Myocyte (in vitro differentiated cells): ENCODE measurements around the gene TBX5. TPM values are rescaled to one million over a fixed set of nuclear protein-coding genes. Genes with fewer than 3 reads are reported as not detected.

ENCODE experiments used
- DNase-seq: peaks from one replicate; pipeline ENCODE4 v3.0.0-alpha.2; 2012; ENCODE audit warnings: low read depth
- polyA plus RNA-seq: library from polyadenylated mRNA; unstranded; fragments of >200 nt; gene quantifications from one replicate; pipeline ENCODE4 v1.2.1, GENCODE V29; 2012; ENCODE audit warnings: missing spikeins
- total RNA-seq: library from RNA; depleted of rRNA; stranded (reverse); fragments of >200 nt; gene quantifications from 2 replicates; pipeline ENCODE4 v1.2.3, GENCODE V29; 2014

TBX5 gene
- total RNA-seq: not detected in 2 replicates
- polyA plus RNA-seq: not detected

GRCh38 chr12:114405519-114406271 lies at the start of gene TBX5:
Gene TBX5 (minus strand): TSS chr12:114406144. CDS start chr12:114403898, 2,246 bp downstream.
- DNase-seq: no peak

- no peak for DNase-seq
These were observed 45.7 kb upstream of the TBX5 start for GRCh38 chr12:114451657-114452056.

- no peak for DNase-seq
These were observed 44.8 kb upstream of the TBX5 start for GRCh38 chr12:114450515-114451300.

DNA sequence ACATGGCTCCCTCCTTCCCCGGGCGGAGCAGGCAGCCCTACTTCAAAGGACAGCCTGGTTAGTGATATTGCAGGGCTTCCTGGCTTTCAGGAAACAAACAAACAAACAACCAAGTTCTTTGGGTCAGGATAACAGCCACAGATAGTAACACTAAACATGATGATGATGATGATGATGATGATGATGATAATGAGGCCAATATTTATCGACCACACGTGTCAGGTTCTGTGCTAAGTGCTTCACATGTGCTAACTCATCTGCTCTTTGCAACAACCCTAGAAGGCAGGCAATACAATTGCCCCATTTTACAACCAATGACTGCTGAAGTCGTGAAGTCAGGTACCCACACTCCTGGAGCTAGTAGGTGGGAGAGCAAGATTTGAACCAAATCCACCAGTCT lies 44.1 kb upstream of the TBX5 start:
- no peak for DNase-seq

DNA sequence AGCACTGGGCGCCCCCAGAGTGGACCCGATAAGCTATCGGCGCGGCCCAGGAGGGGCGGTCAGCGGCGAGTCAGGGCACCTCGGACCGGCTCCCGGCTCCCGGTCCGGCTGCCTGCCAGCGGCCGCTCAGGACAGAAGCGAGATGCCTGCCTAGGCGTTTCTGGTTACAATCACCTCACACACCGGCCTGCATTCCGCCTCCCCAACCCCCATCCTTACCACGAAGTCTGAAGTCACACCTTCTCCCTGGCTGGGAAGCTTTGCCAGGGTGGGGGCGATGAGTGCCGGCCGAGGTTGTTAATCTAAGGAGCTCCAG lies 42.6 kb upstream of the TBX5 start:
- no peak for DNase-seq

GRCh38 chr12:114447799-114448617 lies 42.1 kb upstream of the TBX5 start:
- DNase-seq: no peak

DNA sequence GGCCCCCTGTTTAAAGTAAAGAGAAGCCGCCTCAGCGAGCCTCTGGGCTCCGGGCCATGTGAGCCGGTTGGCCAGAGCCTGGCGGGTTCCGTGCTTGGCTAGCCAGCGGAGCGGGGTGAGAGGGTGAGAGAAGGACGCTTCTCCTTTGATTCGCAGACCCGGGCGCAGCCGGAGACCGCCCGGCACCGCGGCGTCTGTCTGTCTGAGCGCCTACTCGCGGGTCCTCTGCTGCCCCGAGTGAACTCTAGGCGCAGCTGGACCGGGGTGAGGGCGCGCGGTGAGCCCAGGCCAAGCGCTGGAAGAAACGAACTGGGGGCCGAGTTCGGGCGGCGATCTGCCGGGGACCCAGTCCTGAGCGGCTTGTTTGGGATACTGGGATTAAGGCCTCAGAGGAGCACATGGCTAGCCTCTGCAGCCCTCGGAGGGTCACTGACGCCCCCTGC lies 41.4 kb upstream of the TBX5 start:
- DNase-seq: no peak

GRCh38 chr12:114445401-114446323 lies 39.7 kb upstream of the TBX5 start:
- no peak for DNase-seq

DNA sequence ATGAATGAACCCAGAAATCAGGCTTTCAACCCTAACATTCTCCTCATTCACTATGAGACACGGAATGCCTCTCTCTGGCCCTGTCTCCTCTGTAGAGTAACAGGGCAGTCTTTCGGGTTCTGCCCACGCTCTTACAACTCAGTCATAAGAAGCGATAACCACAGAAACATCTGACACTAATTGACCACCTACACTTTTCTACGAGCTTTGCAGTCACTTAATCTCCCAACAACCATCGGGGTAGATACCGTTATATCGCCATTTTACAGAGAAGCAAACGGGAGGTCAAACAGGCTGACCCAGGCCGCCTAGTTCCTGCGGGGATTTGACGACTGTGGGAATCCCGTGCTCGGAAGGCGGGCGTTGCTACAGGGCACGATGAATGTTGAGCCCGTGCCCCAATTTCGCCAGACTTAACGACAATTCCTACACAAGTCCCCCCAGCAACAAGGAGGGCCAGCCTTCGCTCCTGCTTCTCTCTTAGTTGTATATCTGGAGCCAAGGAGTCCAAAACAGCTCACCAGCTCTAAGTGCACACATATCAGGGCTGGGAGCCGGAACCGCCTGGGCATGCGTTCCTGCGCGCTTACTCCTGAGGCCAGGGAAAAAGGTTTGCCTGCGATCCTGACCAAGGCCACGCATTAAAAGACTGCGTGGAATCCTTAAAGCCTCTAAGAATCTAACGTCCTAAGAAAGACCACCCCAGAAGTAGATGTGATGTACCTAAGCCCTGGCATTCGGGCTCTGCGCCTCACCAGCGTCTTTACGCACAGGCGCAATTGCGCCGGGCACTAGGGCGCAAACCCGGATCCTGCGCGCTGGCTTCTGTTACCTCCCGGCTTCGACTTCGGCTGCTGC lies 38.7 kb upstream of the TBX5 start:
- no peak for DNase-seq

- no peak for DNase-seq
These were observed 37.9 kb upstream of the TBX5 start for GRCh38 chr12:114443607-114444421.

GRCh38 chr12:114442578-114442977 lies 36.6 kb upstream of the TBX5 start:
- no peak for DNase-seq

GRCh38 chr12:114441545-114441944 lies 35.6 kb upstream of the TBX5 start:
- no peak for DNase-seq

DNA sequence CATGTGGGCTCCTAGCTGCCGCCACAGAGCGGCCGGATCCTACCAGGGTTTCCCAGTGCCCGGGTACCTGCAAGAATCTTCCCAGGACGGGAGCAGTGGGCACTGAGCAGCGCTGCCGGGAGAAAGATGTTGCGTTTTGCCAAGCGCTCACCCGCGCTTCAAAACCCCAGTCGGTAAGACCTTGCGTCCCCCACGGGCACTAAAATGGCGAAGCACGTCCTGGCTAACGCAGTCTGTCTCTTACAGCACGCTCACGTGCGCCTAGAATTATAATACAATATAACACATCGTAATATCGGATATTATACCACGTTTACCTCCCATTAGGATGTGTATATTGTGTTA lies 35.1 kb upstream of the TBX5 start:
- no peak for DNase-seq

DNA sequence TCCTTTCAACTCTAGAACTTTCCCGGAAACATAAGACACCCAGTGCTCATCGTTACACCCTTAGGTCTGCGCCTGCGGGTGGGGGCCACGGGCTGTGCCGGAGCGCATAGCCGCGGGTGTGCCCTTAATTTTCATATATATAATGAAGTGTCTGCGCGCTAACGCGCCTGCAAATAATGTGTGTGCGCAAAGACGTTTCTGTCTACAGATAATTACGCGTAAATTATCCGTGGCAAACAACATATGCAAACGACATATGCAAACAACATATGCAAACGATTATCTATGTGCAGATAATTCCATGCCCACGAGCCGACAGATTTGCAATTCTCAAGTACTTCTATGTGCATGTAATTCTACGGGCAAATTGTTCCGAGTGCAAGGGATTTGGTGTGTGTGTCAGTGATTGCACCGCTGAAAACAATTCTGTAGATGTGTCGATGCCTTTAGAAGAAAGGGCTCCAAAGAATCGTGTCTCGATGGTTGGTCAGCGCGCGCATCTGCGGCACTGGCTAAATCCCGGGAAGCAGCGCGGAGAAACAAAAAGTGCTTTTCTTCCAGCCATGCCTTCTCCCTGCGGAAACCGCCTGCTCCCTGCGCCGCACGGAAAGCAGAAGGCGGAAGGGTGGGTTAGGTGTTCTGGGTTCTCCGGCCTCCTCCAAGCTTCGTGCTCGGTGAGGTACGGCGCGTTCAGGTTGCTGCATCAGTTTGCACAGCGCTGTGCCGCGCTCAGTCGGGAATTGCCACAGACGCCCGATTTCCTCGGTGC lies 34.5 kb upstream of the TBX5 start:
- DNase-seq: no peak

DNA sequence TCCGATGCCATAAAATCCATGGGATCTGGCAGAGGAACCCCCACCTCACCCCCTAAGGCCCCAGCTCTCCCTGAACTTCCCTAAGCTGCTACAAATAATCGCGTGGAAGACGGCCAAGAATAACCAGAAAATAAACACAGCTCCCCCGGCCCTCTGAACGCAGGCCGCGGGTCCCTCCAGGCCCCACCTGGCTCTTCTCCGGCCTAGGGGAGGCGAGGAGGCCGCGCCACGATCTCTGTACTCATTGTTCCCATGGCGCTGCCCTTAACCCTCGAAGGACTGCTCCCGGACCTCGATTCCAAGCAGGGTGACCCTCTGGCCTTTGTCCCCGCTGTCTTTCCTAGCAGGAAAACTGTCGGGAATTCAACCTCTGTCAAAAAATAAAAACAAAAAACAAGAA lies 33.9 kb upstream of the TBX5 start:
- no peak for DNase-seq

GRCh38 chr12:114439261-114439683 lies 33.3 kb upstream of the TBX5 start:
- DNase-seq: no peak

DNA sequence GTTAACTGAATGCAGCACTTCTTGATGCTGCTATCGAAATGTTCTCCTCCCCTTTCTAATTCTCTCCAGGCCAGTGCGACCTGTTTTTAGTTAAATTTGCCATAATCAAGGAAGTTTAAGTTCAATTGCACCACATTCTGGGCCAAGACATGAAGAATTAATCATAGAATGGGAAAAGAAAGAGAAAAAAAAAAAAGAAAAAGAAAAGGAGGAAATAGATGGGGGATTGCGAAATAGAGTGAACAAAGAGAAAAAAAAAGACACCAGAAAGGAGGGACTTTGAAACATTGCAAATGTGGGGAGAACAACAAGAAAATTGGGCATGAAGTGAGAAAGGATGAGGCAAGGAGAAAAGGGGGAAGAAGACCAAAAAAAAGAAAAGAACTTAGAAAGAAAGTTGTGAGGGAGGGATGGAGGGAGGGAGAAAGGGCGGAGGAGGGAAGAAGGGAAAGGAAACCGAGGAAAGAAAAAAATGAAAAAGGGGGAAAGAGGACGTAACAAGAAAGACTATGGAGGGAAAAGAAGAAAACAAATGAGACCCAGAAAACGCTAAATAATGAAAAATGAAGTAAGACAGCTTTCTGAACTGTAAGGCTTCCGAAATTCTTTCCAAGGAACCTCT lies 32.8 kb upstream of the TBX5 start:
- no peak for DNase-seq

DNA sequence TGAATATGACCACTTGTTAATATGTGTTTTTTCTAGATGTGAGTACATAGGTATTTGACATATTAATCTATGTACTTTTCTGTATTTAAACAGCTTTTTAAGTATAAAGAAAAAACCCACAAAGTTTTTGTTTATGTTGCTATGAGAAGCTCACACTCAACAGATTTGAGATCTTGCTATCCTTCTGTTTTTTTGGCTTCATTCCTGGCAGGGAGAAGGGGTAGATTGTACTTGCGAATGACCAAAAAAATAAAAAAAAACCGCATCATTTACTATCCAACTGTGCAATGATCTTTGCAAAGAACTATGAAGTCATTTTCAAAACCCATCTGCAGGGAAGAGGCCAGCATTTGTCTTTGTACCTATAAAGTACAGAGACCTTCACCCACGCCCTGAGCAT lies 28.4 kb upstream of the TBX5 start:
- DNase-seq: no peak
